Activated CD4-positive, alpha-beta T cell treated with anti-CD3 and anti-CD28 coated beads for 1 hour (primary cell): ENCODE results near the gene TM4SF4.

Experiments
- DNase-seq: peaks from one replicate; pipeline ENCODE4 v3.0.0-alpha.2; 2020

TM4SF4 gene

DNA sequence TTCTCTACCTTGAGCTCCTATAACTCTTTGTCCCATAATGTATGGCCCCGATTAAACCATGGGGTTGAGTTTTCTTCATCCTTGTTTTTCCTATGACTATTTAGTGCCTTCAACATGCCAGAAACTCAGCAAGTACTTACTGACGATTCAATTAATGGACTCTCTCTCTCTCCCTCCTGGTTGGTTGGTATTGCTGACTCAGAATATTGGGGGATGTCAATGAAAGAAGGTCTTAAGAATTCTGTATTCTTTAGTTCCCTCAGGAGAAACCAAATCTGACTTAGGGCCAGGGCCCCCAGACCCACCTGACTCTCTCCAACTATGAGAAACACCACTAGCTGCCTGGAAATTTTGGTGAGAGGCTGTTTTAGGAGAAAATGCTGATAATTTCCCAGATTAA, 40.8 kb downstream of the TM4SF4 start:
- DNase-seq = no peak

GRCh38 chr3:149516920-149517319, 42.4 kb downstream of the TM4SF4 start:
- DNase-seq = no peak

DNA sequence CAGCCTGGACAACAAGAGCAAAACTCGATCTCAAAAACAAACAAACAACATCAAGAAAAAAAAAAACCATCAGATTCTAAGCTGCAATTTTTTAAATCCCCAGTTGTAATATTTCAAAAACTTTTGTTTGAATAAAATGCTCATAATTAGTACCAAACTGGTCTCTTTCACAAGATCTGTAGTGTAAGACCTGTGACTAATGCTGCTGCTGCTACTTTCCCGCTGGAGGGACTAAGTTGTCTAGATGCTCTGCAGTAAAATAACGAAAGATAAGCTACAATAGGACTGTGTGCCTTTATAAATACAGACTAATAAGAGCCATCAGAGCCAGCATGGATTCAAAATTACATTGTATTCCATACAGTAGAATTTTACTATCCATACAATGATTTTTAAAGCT, 45.4 kb downstream of the TM4SF4 start:
- DNase-seq = no peak

DNA sequence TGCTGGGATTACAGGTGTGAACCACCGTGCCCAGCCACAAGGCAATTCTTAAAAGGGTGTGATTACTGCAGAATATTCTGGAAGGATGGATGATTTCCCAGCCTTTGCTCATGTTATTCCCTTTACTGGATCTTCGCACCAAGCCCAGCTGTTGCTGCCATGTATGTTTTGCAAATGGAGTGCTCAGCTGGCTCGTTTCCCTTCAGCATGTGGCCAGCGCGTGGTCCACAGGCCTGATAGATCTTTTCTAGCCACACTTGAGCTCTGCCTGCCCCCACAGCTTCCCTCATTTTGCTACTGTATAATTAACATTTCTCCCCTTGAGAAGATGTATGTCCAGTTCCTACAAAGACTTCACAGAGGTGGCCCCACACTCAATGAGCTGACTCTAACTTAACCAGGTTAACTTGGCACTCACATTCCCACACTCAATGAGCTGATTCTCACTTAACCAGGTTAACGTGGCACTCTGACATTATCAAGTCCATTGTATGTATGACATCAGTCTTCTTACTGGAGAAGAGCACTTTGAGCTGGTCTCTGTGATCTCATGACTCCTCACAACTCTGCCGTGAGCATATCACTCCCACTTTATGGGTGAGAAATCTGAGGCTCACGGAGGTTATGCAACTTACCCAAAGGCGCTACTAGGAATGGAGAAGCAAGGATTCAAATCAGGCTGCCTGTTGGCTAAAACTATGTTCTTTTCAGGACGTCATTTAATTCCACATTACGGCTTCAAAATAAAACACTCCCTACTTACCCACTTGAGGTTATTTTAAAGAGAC, 49.2 kb downstream of the TM4SF4 start:
- no peak for DNase-seq

DNA sequence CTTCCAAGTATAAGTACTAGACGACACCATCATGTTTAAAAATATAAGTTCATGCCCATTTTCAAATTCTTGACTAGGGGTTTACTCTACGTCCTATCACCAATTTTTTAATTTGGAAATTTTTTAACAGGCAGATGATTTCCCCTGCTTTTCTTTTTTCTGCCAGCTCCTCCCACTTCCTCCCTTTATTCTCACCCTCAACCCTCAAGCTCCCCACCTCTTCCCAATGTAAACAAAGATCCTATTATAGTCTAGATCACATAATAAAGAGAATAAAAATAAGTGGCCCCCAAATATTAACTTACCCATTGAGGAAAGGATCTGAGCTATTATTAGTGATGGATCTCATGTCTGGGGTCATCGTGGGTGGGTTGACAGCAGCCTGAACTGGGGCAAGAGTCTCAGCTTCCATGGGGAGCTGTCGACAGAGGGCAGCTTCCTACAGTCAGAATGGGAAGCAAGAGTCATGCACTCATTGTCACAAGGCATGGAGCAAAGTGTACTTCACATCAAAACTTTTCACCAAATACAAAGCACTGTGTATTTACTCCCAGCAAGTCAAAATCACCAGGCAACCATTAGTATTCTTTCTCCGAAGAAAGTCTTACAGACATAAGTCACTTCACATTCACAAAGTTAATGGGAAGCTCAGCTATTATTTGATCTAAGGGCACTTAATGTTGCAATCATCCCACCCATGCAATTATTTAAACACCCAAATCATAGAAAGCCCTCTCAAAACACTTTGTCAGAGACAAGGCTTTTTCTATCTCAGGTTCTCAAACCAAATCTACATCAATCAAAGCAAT, 53.2 kb downstream of the TM4SF4 start:
- no peak for DNase-seq

- no peak for DNase-seq
These were observed 53.8 kb downstream of the TM4SF4 start for GRCh38 chr3:149528340-149528650.

GRCh38 chr3:149529099-149529498, 54.6 kb downstream of the TM4SF4 start:
- DNase-seq = no peak

DNA sequence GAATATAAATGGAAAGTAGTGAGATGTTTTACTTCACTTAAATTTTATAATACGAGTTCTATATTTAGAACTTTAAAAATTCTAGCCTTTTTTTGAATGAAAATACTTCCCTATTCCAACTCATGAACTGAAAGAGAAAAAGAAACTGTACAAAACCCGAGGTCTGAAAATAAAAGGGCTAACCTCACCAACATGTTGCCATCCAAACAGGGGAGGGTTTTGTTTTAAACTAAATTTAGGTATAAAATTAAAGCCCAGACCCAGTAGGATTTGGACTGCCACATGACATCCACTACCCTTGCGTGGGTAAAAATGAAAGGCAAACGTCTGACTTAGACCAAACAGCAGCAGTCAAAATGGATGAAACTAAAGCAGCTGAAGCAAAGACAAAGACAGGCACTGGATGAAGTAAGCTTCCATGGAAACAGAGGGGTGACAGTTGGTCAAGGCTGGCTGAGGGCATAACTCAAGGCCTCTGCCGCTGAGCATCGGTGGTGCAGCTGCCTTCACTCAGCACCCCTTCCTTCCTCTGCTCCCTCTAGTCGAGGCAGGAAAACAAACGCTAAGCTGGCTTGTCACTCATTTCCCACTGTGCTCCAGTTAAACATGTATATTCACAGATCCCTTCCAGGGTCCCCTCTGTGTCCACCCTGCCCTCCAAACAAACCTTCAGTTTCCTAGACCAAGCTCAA, 58.1 kb downstream of the TM4SF4 start:
- no peak for DNase-seq

DNA sequence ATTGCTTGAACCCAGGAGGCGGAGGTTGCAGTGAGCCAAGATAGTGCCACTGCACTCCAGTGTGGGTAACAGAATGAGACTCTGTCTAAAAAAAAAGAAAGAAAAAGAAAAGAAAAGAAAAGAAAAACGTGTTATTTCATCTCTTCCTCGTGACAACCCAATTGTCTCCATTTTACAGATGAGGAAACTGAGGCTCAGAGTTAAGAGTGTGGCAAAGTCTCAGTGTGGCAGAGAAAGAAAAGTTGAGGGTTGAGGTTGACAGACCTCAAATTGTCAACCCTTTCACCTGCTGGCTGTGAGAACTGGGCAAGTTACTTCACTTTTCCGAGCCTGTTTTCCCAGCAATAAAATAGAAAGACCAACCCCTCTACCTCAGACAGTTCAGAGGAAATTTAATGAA, 59.6 kb downstream of the TM4SF4 start:
- no peak for DNase-seq

GRCh38 chr3:149534671-149535332, 60.3 kb downstream of the TM4SF4 start:
- DNase-seq = no peak

- DNase-seq = no peak
These were observed 60.8 kb downstream of the TM4SF4 start for GRCh38 chr3:149535333-149535685.

DNA sequence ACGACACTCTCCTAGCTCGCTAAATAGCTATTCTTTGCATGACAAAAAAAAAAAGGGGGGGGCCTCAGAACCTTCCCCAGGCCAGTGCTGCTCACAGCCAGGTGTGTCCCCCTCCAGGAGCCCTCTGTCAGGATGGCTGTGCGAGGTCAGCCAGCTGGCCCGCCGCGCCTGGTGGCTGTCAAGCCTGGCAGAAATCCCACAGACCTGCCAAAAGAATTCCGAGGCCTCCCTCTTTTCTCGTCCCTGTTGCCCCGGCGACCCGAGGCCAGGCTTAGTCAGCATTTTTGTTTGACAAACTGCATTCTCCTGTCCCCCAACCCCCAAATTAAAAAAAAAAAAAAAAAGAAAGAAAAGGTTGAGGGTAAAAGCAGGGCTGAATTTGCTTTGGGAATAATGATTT, 61.9 kb downstream of the TM4SF4 start:
- no peak for DNase-seq

DNA sequence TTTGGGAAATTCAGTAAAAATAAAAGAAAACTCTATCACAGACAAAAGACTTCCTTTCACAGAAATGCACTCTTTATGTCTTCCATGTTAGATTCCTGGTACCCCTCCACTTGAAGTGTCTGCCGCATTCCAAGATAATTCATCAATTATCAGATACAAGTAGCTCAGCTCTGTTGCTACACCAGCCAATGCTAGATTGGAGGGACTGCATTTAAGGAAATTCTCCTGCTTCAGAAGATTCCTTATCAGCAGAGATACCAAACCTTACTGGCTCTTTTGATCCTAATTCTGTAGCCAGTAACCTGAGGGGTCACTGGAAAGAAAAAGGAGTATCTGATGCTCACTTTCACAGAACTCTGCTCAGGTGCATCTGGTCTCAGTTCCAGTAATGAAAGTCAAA, 63.9 kb downstream of the TM4SF4 start:
- DNase-seq = no peak

DNA sequence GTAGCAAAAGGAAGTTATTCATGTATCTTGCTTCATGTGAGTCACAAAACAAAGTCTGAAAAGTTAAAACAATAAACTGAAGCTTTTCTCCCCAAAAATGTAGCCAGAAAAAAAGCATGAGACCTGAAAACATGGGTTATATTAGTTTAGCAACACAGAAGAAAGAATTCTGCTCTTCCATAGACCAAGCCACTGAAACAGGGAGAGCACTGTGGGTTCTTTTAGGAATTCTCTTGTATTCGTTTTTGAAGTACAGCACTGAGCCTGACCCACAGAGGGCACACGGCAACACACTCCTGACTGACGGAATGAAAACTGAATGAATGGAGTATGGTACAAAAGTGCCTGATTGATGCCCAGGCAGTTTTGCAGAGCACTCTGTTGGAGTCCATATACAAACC, 66.6 kb downstream of the TM4SF4 start:
- no peak for DNase-seq

DNA sequence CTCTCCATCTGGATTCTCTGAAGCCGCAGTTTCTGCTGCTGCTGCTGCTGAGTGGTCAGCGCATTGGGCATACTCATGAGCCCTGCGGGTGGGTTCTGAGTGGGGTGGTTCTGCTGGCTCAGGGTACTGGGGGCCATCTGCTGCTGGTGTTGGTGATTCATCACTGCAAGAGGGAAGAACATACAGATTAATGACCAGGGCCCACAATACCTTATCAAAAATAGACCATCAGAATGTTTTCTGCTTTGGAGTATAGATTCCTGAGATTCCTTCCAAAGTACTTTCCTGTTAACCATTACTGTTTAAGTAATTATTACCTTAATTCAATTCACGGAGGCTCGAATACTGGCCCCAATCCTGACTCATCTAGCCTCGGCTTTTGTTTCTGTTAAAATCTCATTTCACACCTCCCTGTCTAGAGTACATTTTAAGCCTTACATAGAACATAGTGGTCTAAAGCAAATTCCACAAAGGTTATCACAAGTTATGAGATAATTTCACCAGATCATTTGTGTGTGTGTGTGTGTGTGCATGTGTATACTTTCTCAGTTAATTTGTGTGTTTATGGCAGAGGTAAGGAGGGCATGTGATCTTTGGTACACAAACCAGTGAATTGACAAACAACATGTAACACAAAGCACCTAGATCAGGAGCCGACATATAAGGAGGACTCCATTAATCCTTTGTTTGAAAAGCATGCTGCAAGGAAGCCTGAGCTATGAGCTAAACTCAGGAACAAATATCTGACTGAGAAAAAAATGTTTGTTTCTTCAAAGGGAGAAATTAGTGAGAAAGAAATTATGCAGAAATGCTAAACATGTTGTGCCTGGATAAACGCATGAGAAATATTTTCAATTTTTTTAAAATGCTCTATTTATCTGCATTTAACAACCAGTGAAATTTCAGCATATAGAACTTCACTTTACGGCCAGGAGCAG, 68.1 kb downstream of the TM4SF4 start:
- DNase-seq = no peak

DNA sequence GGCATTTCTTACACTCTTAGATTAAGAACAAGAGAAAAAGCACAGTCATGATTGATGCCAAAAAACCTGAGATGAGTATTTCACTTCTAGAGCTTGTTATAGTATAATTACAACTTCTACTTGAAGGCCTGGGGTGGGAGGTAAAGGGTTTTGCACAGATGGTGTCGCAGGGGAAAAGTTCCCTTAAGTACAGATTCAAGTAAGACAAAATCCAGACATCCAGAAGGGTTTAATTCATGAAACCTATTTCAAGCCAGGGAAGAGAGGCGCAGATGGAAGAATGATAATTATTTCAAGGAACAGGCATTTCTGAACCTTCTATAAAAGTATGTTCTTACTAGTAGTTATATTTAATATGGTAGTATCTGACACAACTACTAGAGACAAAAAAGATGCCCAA, 70.6 kb downstream of the TM4SF4 start:
- DNase-seq = no peak

DNA sequence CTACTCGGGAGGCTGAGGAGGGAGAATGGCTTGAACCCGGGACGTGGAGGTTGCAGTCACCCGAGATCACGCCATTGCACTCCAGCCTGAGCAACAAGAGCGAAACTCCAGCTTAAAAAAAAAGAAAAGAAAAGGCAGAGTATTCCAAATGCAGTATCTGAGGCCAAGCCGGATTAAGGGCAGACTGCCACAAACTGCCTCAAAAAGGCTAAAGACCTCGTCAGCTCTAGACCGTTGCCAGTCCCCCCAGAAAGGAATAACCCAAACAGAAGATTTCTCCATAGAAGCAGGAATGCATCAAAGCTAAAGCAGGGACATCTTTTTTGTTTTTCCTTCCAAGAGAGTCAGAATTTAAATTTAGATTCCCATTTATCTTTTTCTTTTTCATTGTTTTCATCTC, 72.9 kb downstream of the TM4SF4 start:
- DNase-seq = no peak

GRCh38 chr3:149547954-149548668, 73.6 kb downstream of the TM4SF4 start:
- DNase-seq = no peak

DNA sequence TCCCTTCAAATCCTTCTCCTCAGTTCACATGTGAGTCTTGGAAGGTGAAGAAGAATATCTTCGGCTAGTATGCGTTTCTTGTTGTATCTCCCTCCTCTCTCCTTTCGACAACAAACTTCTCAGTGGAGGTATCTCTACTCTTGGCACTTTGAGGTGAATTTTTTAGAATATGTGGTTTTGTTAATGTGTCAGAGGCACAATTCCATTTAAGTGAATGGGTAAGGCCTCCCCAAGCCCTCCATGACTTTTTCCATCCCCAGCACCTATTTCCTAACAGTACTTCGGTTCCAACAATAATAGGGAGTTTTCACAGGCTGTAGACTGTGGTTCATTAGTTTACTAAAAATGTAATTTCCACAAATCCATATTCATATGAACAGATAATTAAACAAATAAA, 74.2 kb downstream of the TM4SF4 start:
- no peak for DNase-seq

DNA sequence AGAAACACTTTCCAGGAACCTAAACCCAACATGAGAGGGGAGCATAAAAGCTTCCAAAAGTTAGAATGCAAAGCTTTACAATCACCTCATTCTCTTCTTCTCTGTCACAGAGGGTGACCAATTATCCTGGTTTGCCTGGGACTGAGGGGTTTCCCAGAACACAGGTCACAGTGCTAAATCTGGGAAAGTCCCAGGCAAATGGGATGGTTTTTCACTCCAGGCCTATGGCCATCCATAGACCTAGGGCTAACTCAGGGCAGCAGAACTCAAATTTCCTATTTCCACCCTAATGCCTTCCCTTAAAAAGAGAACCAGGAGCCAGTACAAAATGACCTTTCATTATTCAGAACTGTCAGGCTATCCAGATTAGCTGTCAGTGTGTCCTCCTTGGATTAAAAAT, 77.0 kb downstream of the TM4SF4 start:
- no peak for DNase-seq

- DNase-seq = no peak
These were observed 78.2 kb downstream of the TM4SF4 start for GRCh38 chr3:149552700-149553099.
